SH-SY5Y (cell line): ENCODE measurements around the gene CRMP1.

Experiments
- GATA2 ChIP-seq: IDR thresholded peaks from 2 replicates; pipeline ENCODE4 v1.6.1; 2011; ENCODE audit warnings: mild to moderate bottlenecking, low read depth, low read length
- GATA3 ChIP-seq: IDR thresholded peaks from 2 replicates; pipeline ENCODE4 v1.6.1; 2011; ENCODE audit warnings: low read depth, mild to moderate bottlenecking, low read length, moderate library complexity

DNA sequence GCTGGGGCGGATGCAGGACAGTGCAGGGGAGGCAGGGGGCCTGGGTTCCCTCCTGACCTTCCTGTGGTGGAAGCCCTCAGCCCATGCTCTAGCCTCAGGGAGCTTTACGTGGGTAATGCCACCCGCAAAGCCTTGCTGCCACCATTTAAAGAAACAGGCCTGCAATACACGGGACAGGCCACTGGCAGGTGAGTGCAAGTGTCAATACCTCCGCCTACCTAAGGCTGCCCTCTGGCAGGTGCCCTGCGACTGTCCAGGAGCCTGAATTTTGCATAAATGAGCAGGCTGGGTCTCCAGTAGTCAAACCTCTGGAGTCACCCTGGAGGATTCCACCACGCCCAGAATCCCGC is 5.9 kb downstream of the CRMP1 start:
- no peak for TF ChIP-seq GATA3
- TF ChIP-seq GATA2: no peak
